ENCODE data around the gene RAP1B. TPM values are rescaled to one million over a fixed set of nuclear protein-coding genes. Genes with fewer than 3 reads are reported as not detected.

Gene RAP1B
- total and polyA plus RNA-seq, 9 donors, result 81.8 to 195 (median 107) TPM

- Histone ChIP-seq H3K27ac (peak overlapping the region; percentile 86 to 89), H3K4me1 (ENCODE audit: insufficient read depth) (peaks cover 8% of the 10 kb centered on the region), H3K27me3 (no peaks in the 10 kb centered on the region), H3K4me3 (peak overlapping the region; percentile 90), H3K36me3 (no peaks in the 10 kb centered on the region), H3K9me3 (no peaks in the 10 kb centered on the region)
- TF ChIP-seq EP300 (IDR thresholded peaks at IDR 0.05) (no peak), POLR2A (IDR thresholded peaks at IDR 0.05) (no peak), CTCF (IDR thresholded peaks at IDR 0.05) (no peak)
- no peak for DNase-seq
- intact Hi-C loops (cut with DNase I), result loop anchor here in 1 of 4 donors (10.0 kb wide), 2 partner anchors 73 to 247 kb away; partner anchors contain the start of gene NUP107
- 0 to 1% (median 1%) methylated on average over 8 of the region's 8 CpGs for WGBS, 3 donors
These were observed 1.1 kb downstream of the RAP1B start for GRCh38 chr12:68611806-68612160.

GRCh38 chr12:68612202-68612601 is 1.5 kb downstream of the RAP1B start:
- no peak for DNase-seq
- 2 to 4% (median 3%) methylated on average over 5 of the region's 5 CpGs for WGBS, 3 donors
- peak overlapping the region in 1 of 2 donors; percentile 86 for H3K27ac ChIP-seq
- H3K27me3 ChIP-seq, result no peaks in the 10 kb centered on the region
- TF ChIP-seq POLR2A (IDR thresholded peaks at IDR 0.05), result no peak
- TF ChIP-seq EP300 (IDR thresholded peaks at IDR 0.05), result no peak
- TF ChIP-seq CTCF (IDR thresholded peaks at IDR 0.05), result no peak
- intact Hi-C loops (cut with DNase I), result loop anchor here in 1 of 4 donors (10.0 kb wide), 2 partner anchors 73 to 247 kb away; partner anchors contain the start of gene NUP107
- H3K9me3 ChIP-seq, result no peaks in the 10 kb centered on the region
- H3K4me1 ChIP-seq (ENCODE audit: insufficient read depth), result peaks cover 8% of the 10 kb centered on the region
- peak overlapping the region; percentile 90 for H3K4me3 ChIP-seq
- no peaks in the 10 kb centered on the region for H3K36me3 ChIP-seq

GRCh38 chr12:68612697-68613096 is 2.0 kb downstream of the RAP1B start:
- H3K4me1 ChIP-seq (ENCODE audit: insufficient read depth), result peaks cover 9% of the 10 kb centered on the region
- H3K9me3 ChIP-seq, result no peaks in the 10 kb centered on the region
- intact Hi-C loops (cut with DNase I), result loop anchor here in 1 of 4 donors (10.0 kb wide), 2 partner anchors 72 to 248 kb away; partner anchors contain the start of gene NUP107
- H3K36me3 ChIP-seq, result no peaks in the 10 kb centered on the region
- H3K27me3 ChIP-seq, result no peaks in the 10 kb centered on the region
- WGBS, 3 donors, result 34 to 38% (median 37%) methylated on average over 6 of the region's 6 CpGs
- TF ChIP-seq POLR2A (IDR thresholded peaks at IDR 0.05) (no peak), EP300 (IDR thresholded peaks at IDR 0.05) (no peak)
- H3K4me3 ChIP-seq, result peak overlapping the region; percentile 10
- DNase-seq, result no peak
- peak overlapping the region in 1 of 2 donors; percentile 86 for H3K27ac ChIP-seq

GRCh38 chr12:68613209-68613904 is 2.7 kb downstream of the RAP1B start:
- TF ChIP-seq CTCF (IDR thresholded peaks at IDR 0.05) (no peak), POLR2A (IDR thresholded peaks at IDR 0.05) (no peak), EP300 (IDR thresholded peaks at IDR 0.05) (no peak)
- no peaks in the 10 kb centered on the region for H3K27me3 ChIP-seq
- H3K4me1 ChIP-seq (ENCODE audit: insufficient read depth), result peaks cover 13% of the 10 kb centered on the region
- intact Hi-C loops (cut with DNase I), result loop anchor here in 1 of 4 donors (10.0 kb wide), 2 partner anchors 71 to 249 kb away; partner anchors contain the start of gene NUP107
- no peak for DNase-seq
- H3K27ac ChIP-seq, result peak overlapping the region in 1 of 2 donors; percentile 86
- H3K4me3 ChIP-seq, result peak overlapping the region; percentile 10
- 86 to 90% (median 90%) methylated on average over 18 of the region's 18 CpGs for WGBS, 3 donors
- H3K36me3 ChIP-seq, result no peaks in the 10 kb centered on the region
- no peaks in the 10 kb centered on the region for H3K9me3 ChIP-seq

Data from ovary (tissue), 9 donors.